Ureter (tissue), 1 donor: ENCODE measurements around the gene DPH3. TPM values are rescaled to one million over a fixed set of nuclear protein-coding genes. Genes with fewer than 3 reads are reported as not detected.

Experiments used
- DNase-seq: peaks from one replicate; pipeline ENCODE4 v3.0.0-alpha.2; 2020; ENCODE audit warnings: low spot score
- total RNA-seq: library from RNA; stranded (reverse); gene quantifications from one replicate; pipeline ENCODE4 v1.2.4, GENCODE V29; 2023
- donor health status: DM: yes; HTN: yes; CAD: no.

The DPH3 gene
- total RNA-seq, 1 donor from 2014 or later, result 16.6 TPM

GRCh38 chr3:16255326-16255725, 9.4 kb downstream of the DPH3 start:
- DNase-seq, result no peak

- DNase-seq, result no peak
These were observed 9.8 kb downstream of the DPH3 start for GRCh38 chr3:16254916-16255315.

- DNase-seq, result no peak
These were observed 11.1 kb downstream of the DPH3 start for GRCh38 chr3:16253601-16254000.

GRCh38 chr3:16252988-16253387, 11.8 kb downstream of the DPH3 start:
- DNase-seq, result no peak

GRCh38 chr3:16252243-16252978, 12.3 kb downstream of the DPH3 start:
- no peak for DNase-seq

GRCh38 chr3:16251316-16252085, 13.2 kb downstream of the DPH3 start:
- no peak for DNase-seq

GRCh38 chr3:16249886-16250285, 14.9 kb downstream of the DPH3 start:
- DNase-seq, result no peak

- DNase-seq, result no peak
These were observed 15.4 kb downstream of the DPH3 start for GRCh38 chr3:16249336-16249735.

GRCh38 chr3:16248556-16248955, 16.2 kb downstream of the DPH3 start:
- no peak for DNase-seq

- peak; percentile 86 for DNase-seq
These were observed 17.3 kb downstream of the DPH3 start for GRCh38 chr3:16247282-16248061.

- no peak for DNase-seq
These were observed 19.1 kb downstream of the DPH3 start for GRCh38 chr3:16245609-16246008.

- no peak for DNase-seq
These were observed 20.8 kb downstream of the DPH3 start for GRCh38 chr3:16243706-16244490.

- no peak for DNase-seq
These were observed 22.6 kb downstream of the DPH3 start for GRCh38 chr3:16242177-16242576.

- DNase-seq, result no peak
These were observed 23.5 kb downstream of the DPH3 start for GRCh38 chr3:16241225-16241624.

GRCh38 chr3:16240229-16241023, 24.3 kb downstream of the DPH3 start:
- DNase-seq, result no peak

- DNase-seq, result no peak
These were observed 25.0 kb downstream of the DPH3 start for GRCh38 chr3:16239780-16240179.

- no peak for DNase-seq
These were observed 25.5 kb downstream of the DPH3 start for GRCh38 chr3:16239086-16239770.

- no peak for DNase-seq
These were observed 27.8 kb downstream of the DPH3 start for GRCh38 chr3:16236856-16237393.

- DNase-seq, result no peak
These were observed 28.6 kb downstream of the DPH3 start for GRCh38 chr3:16236030-16236639.
